BJ (cell line): ENCODE results near the gene SOWAHA. TPM values are rescaled to one million over a fixed set of nuclear protein-coding genes. Genes with fewer than 3 reads are reported as not detected.

Source experiments
- CTCF ChIA-PET: fragments of 350-600 bp; formaldehyde crosslinking; extraction: SDS; loops from one replicate; lab custom pipeline; 2021; ENCODE audit warnings: antibody characterized with exemption, inconsistent platforms; lab: Yijun Ruan, JAX
- POLR2A ChIA-PET: fragments of 300-600 bp; sonication (Branson Sonifier 250); formaldehyde crosslinking; extraction: SDS; loops from one replicate; lab custom pipeline; 2021; ENCODE audit warnings: antibody characterized with exemption; lab: Charles Lee
- DNase-seq: peaks from one replicate; pipeline ENCODE4 v3.0.0-alpha.2; 2011; ENCODE audit warnings: low read depth
- H3K27me3 ChIP-seq: 2 replicates; pipeline ENCODE4 v1.6.0; 2011; ENCODE audit warnings: low read length; ENCODE audit not compliant: control insufficient read depth, insufficient read depth
- H3K36me3 ChIP-seq: 2 replicates; pipeline ENCODE4 v1.5.1; 2011; ENCODE audit warnings: low read length; ENCODE audit not compliant: control insufficient read depth, insufficient read depth
- H3K4me3 ChIP-seq: 2 replicates; pipeline ENCODE4 v1.5.1; 2011; ENCODE audit warnings: low read depth, mild to moderate bottlenecking, control low read depth, low read length
- polyA plus RNA-seq: library from polyadenylated mRNA; depleted of rRNA; stranded (reverse); fragments of >200 nt; gene quantifications from 2 replicates; pipeline ENCODE4 v1.2.3, GENCODE V29; 2011
- TF ChIP-seq, protein P1 (sequence below): IDR thresholded peaks from 2 replicates; pipeline ENCODE4 v1.5.1; 2011; ENCODE audit warnings: low read depth, mild to moderate bottlenecking, control low read depth, inconsistent platforms, low read length, moderate library complexity; ENCODE audit not compliant: insufficient read depth

Gene SOWAHA
- polyA plus RNA-seq, 1 experiment: not detected

DNA sequence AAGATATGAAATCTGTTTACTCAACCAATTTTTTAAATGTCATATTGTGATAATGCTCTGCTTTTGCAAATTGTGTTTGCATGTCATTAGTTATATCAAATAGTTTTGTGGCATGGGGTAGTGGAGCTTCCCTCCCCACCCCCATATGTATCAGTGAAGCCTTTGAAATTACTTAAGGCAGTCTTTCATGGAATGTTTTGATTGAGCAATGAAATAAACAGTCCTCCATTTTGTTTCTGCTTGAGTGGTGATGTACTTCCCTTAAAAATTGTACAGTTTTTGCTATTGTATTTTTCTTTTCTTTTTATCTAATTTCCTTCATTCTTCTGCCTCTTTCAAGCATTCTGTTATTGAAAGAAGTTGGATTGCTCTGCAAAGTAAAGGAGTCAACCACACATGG lies 3.5 kb downstream of the SOWAHA start:
- DNase-seq: no peak
- Histone ChIP-seq H3K36me3 (no peaks in the 10 kb centered on the region; the same call in 1 of the 2 replicates), H3K27me3 (peaks cover 13% of the 10 kb centered on the region), H3K4me3 (no peak overlapping the region)
- TF ChIP-seq, protein P1, sequence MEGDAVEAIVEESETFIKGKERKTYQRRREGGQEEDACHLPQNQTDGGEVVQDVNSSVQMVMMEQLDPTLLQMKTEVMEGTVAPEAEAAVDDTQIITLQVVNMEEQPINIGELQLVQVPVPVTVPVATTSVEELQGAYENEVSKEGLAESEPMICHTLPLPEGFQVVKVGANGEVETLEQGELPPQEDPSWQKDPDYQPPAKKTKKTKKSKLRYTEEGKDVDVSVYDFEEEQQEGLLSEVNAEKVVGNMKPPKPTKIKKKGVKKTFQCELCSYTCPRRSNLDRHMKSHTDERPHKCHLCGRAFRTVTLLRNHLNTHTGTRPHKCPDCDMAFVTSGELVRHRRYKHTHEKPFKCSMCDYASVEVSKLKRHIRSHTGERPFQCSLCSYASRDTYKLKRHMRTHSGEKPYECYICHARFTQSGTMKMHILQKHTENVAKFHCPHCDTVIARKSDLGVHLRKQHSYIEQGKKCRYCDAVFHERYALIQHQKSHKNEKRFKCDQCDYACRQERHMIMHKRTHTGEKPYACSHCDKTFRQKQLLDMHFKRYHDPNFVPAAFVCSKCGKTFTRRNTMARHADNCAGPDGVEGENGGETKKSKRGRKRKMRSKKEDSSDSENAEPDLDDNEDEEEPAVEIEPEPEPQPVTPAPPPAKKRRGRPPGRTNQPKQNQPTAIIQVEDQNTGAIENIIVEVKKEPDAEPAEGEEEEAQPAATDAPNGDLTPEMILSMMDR: no peak
- ChIA-PET POLR2A (no interaction called here), CTCF (interaction anchor here (0.9 to 9.4 kb wide), 5 partner anchors 13 to 78 kb away, joined by 3 to 102 read pairs (median 4); partner anchors contain the start of gene SHROOM1)

DNA sequence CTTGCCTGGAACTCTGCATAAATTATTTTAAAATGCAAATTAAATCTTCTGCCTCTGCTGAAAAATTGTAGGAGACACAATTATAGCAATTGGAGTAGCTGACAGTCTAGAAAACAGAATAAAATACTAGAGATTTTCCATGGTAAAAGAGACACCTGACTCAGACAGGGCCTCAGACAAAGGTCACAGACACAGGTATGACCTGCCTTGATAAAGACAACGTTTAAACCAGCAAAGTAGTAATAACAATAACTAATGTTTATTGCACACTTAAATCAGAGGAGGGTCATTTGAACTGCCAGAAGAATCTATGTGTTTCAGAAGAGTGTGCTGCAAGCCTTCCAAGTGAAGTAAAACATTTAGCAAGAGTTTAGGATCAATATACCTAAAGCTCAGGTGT lies 3.9 kb downstream of the SOWAHA start:
- Histone ChIP-seq H3K27me3 (peaks cover 8% of the 10 kb centered on the region), H3K4me3 (no peak overlapping the region), H3K36me3 (no peaks in the 10 kb centered on the region; the same call in 1 of the 2 replicates)
- DNase-seq: no peak
- TF ChIP-seq, protein P1: no peak
- ChIA-PET POLR2A (no interaction called here), CTCF (interaction anchor here (0.9 to 9.4 kb wide), 5 partner anchors 12 to 79 kb away, joined by 3 to 102 read pairs (median 4); partner anchors contain the start of gene SHROOM1)

DNA sequence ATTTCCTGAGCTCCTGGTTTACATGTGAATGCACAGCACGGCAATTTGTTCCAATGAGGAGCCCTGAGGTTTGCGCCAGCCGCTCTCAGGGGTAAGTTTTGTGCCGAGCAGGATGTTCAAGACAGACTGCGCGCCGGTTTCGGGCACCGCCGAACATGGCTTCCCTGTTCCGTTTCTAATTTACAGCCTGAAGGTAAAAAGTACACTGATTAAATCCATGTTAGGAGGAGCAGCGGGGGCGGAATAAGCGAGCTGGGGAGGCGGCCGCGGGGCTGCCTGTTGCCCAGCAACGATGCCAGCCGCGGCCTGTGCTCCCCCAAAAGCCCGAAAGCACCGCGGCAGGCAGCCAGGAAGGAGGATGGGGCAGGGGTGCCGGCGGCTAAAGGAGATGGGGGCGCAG lies 6.4 kb downstream of the SOWAHA start:
- no peak overlapping the region for H3K4me3 ChIP-seq
- TF ChIP-seq, protein P1: no peak
- ChIA-PET CTCF (interaction anchor here (0.7 to 9.4 kb wide), 38 partner anchors 10 to 511 kb away, joined by 3 to 102 read pairs (median 5); partner anchors contain the start of genes CCNI2, GDF9, IL13 and KIF3A), POLR2A (no interaction called here)
- DNase-seq: no peak
- H3K36me3 ChIP-seq: peaks cover 4% of the 10 kb centered on the region
- H3K27me3 ChIP-seq: no peaks in the 10 kb centered on the region

DNA sequence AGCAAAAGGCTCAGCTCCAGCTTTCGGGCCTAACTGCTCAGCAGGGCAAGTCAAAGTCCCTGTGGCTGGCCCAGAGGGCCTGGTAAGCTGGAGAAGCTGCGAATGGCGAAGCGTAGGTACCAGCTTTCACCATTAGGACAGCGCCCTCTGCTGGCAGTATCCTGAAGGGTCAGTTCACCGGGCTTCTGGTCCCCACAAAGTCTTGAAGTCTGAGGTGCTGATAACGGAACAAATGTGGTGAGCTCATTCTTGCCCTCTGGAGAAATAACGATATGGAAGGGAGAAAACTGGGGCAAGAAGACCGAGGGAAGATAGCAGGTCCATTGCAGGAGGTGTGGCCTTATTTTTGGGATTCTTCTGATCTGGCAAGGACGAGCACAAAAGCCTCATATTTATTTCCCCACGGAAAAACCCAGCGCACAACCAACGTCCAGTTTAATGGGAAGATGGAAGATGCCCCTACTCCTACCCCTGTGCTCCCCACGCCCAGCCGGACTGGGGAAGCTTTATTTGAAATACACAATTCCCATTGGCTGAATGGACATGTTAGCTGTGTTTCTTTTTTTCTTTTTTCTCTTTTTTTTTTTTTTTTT lies 7.2 kb downstream of the SOWAHA start:
- ChIA-PET POLR2A (no interaction called here), CTCF (interaction anchor here (0.6 to 9.4 kb wide), 40 partner anchors 9 to 641 kb away, joined by 3 to 102 read pairs (median 5); partner anchors contain the start of genes CCNI2, GDF9, IL13 and KIF3A)
- no peaks in the 10 kb centered on the region for H3K27me3 ChIP-seq
- H3K36me3 ChIP-seq: peaks cover 8% of the 10 kb centered on the region
- TF ChIP-seq, protein P1: peak; percentile 87
- no peak overlapping the region for H3K4me3 ChIP-seq
- no peak for DNase-seq

DNA sequence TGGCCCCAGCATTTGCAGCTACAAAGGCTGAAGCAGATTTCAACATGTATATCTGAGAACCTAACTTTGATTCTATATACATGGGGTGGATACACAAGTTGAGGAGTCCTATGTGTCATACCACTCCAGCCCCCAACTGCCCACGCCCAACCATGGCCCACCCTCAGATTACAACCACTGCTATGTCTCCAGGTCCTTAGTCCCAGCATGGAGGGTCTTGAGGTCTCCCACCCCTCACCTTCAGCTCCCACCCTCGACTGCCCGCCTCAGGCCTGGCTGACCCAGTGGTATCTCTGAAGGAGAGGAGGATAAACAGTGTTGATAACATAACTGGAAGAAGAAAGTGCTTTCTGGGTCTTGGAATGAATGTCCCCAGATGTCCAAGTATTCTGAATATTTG lies 8.2 kb downstream of the SOWAHA start:
- POLR2A ChIA-PET: no interaction called here
- TF ChIP-seq, protein P1: no peak
- Histone ChIP-seq H3K4me3 (no peak overlapping the region), H3K36me3 (peaks cover 8% of the 10 kb centered on the region), H3K27me3 (no peaks in the 10 kb centered on the region)
- CTCF ChIA-PET: interaction anchor here (0.7 to 9.4 kb wide), 16 partner anchors 8 to 438 kb away, joined by 3 to 102 read pairs (median 11); partner anchors contain the start of genes GDF9, SHROOM1 and UQCRQ
- no peak for DNase-seq
